GM10847 (cell line): ENCODE results near the gene GALNS.

ENCODE experiments used
- POLR2A ChIP-seq: IDR thresholded peaks from 2 replicates; pipeline ENCODE4 v1.6.1; 2011; ENCODE audit not compliant: insufficient read length; ENCODE audit errors: extremely low read depth

The GALNS gene

DNA sequence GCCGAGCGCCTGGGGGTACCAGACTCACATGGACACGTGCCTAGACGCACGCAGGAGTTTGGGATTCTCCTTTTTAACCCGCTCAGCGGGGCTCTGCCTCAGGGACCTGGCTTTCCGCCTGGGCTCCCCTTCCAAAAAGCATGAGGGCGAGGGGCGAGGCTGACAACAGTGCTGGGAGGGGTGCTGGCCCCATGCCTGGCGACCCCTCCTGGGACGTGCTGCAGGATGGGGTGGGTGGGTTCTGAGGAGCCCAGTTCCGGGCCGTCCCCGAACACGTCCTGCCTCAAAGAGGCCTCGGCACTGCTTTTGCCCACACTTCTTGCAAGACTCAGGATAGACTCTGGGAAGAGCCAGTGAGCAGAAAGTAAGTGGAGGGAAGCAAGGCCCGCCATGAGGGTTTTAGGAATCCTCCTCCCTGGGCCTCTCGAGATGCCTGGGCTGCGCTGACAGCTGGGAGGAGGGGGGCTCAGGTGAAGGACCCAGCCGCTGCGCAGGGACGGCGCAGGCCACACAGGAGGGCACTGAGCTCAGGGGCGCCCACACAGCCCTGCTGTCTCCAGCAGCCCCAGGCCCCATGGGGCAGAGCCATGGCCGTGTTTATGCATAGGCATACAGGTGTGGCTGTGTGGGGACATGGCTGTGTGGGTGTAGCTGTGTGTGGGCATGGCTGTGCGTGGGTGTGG lies 25.1 kb upstream of the GALNS start:
- no peak for TF ChIP-seq POLR2A

DNA sequence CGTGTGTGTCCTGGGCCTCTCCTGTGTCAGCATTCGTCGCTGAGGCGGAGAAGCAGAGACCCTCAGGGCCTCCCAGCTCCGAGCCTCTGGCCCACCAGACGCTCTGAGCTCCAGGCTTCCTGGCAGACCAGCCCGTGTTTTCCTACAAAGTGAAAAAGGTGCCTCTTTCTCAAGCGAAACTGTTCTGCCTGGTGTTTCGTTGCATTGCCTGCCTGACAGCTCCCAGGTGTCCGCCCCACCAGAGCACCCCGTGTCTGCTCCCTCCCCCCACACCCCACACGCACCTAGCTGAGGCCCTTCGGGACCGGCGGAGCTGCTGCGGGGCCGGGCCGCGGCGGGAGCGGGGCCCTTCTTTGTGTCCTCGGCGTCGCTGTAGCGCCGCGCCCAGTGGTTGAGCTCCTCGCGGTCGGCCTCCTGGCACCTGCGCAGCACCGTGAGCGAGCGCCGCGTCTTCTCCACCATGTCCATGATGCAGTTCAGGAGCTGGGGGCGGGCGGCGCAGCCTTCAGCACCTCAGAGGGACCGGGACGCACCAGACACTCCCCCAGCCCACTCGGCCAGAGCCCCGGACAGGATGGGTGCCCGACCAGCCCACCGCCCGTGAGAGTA lies 24.4 kb upstream of the GALNS start:
- TF ChIP-seq POLR2A = no peak

DNA sequence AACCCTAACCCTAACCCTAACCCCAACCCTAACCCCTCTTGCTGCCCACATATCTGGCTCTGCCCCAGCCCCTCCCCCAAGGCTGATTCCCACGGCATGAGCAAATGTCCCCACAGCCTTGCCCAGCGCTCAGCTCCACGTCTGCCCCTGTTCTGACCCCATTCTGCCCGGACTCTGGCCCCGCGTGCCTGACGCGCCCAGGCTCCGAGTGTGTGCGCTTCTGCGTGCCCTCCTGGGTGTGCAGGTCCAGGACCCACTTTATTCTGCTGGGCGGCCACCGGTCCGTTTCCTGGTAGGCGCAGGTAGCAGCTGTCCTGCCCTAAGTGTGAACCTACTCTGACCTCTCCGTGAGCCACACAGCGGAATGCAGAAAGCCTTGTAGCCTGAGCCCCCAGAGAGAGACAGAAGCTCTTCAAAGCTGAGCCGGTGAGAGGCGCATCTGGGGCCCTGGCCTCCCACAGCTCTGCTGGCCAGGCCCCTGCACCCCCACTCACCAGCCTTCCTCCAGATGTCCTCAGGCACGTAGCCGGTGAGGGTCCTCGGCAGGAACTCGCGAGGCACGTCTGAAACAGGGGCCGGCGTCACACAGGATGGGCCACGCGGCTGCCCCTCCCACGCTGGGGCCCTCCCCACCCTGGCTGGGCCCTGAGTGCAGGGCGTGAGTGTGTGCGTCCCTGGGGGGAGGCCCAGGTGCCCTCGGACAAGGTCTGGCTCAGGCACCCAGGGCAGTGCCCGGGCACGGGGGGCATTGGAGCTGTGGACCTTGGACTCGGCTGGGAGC lies 23.7 kb upstream of the GALNS start:
- TF ChIP-seq POLR2A = no peak

DNA sequence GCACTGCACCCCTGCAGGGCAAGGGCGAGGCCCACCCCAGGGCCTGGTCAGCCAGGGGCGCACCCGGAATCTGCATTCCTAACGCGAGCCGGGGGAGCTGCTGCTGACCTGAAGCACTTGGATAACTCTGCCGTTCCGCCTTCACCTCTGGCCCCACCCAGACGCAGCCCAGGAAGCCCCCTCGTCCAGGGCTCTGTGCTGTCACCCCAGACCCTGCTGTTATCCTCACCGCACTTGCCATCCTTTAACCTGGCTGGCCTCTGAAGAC lies 23.0 kb upstream of the GALNS start:
- no peak for TF ChIP-seq POLR2A

DNA sequence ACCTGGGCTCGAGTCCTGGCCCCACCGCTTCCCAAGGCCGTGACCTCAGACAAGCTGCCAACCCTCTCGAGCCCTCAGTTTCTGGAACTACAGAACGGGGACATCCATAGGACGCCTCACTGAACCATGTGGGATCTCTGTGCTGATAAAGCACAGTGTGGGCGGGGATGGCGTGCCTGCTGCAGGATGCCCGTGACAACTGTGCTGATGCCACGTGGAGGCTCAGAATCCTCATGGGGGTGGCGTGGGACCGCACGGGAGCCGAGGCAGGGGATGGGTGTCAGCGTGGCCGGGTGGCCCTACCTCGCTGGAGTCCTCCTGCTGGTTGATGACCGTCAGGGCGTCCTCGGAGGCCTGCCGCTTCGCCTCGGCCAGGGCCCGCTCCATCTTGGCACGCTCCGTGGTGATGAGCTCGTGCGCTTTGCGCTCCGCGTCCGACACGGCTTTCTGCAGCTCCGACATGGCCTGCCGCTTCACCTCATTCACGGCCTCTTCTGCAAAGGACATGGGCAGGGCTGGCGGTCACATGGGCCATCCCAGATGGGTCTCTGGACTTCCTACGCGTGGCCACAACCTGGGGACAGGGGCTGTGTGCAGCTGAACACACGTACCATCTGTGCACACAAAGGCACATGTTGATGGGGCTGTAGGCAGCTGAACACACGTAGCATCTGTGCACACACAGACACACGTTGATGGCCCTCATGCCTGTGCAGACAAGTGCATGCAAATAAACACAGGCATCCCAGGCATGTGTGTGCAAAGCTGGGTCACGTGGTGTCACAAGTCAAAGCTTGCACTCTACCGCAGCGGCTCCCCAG lies 22.4 kb upstream of the GALNS start:
- TF ChIP-seq POLR2A = no peak

DNA sequence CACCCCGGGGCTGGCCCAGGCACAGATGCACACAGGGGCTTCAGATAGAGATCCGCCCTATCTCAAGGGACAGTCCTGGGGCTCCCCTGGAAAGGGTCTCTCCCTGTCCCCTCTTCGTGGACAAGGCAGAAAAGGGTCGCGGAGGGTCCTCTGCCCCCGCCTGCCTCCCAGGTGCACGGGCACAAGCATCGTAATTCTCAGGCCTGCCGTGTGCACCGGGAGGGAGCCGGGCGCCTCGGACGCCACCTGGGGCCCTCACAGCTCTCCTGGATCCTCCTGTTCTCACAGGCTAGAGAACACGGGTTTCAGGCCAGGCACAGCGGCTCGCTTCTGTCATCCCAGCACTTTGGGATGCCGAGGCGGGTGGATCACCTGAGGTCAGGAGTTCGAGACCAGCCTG lies 21.6 kb upstream of the GALNS start:
- TF ChIP-seq POLR2A = no peak

DNA sequence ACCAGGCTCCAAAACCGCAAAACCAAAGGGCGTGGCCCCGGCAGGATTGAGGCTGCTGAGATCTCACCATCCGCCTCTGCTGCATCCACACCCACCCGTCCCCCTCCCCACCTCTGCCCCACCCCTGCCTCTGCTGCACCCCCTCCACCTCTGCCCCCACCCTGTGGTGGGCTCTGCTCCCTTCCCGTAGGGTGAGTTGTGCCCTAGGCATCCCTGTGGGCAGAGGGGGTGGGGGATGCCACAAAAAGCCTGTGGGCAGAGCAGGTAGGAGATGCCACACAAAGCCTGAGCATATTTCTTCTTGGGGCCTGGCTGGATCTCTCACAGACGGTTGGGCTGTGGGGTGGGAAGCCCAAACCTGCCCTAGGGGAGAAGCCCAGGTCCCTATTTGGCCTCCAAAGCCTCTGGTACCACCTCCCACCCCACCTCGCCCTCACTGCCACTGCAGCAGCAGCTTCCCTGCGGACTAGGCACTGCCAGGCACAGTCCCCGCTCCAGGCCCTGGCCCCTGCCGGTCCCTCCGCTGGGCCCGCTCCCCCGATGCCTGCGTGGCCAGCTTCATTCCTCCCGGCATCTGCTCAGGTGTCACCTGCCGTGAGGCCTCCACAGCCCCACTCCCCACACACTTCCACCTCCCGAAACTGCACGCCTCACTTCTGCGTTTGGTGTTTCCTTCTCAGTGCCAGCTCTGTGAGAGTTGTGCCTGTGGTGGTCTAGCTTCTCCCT lies 21.0 kb upstream of the GALNS start:
- TF ChIP-seq POLR2A = no peak

DNA sequence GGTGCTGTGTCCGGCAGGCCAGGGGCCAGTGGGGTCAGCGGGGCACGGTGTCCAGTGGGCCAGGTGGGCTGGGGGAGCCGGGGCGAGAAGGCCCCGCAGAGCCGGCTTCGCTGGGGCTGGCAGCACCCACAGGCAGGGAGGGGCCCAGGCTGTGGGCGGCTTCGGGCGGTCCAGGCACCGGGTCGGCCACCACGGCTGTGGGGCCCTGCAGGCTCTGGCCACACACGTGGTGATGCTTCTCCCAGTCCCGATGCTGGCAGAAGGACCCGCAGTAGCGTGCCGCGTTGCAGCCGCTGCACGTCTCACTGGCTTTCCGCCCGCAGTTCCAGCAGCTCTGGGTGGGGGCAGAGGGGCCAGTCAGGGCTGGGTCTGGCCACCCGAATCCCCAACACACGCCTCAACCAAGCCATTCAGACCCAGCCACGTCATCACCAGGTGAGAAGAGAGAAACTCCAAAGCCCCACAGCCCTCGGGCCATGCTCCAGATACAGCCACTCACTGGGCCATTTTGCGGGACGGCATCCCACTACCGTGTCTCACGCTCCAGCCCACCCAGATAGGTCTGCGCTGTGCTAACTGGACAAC lies 20.3 kb upstream of the GALNS start:
- TF ChIP-seq POLR2A = no peak

DNA sequence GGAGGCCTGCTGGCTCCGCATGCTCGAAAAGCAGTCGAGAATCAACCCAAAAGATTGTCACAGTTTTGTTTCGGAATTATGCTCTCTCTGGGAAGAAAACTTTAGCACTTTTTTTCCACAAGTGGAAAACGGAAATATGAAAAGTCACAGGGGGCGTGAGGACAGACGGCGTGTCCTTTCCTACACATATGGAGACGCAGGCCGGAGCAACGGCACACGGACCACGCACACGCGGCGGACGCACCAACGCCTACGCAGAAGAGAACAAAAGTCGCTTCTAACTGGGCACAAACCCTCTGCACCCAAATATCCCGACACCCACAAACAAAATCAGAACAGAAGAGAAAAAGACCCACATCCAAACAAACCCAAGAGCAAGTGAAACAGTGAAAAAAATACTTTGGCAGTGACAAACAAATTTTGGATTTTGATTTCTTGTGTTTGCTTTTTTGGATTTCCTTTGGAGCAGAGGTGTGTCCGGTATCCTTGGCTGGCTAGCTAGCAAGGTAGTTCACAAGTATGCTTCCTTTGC lies 19.0 kb upstream of the GALNS start:
- TF ChIP-seq POLR2A = no peak

DNA sequence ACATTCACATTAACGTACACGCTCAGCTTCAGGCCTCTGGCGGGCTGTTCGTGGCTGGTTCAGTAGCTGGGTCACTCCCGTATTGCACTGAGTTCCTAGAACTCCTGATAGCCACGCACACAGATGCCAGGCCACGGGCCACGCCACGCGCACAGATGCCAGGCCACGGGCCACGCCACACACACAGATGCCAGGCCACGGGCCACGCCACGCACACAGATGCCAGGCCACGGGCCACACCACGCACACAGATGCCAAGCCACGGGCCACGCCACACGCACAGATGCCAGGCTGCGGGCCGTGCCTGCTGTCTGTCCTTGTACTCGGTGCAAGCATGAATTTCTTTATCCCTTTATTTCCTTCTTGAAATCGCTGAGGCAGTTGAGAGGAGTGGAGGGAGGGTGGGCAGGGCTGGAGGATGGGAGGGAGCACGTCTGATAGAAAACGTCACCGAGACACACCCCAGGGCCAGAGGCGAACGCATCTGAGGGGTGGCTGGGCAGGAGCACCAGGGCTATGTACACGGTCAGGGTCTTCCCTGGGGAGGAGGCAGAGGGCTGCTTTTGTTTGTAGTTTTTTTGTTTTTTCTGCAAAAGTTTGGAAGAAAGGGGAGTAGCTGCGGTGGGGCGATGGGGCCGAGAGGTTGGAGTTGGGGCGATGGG lies 18.3 kb upstream of the GALNS start:
- TF ChIP-seq POLR2A = no peak

DNA sequence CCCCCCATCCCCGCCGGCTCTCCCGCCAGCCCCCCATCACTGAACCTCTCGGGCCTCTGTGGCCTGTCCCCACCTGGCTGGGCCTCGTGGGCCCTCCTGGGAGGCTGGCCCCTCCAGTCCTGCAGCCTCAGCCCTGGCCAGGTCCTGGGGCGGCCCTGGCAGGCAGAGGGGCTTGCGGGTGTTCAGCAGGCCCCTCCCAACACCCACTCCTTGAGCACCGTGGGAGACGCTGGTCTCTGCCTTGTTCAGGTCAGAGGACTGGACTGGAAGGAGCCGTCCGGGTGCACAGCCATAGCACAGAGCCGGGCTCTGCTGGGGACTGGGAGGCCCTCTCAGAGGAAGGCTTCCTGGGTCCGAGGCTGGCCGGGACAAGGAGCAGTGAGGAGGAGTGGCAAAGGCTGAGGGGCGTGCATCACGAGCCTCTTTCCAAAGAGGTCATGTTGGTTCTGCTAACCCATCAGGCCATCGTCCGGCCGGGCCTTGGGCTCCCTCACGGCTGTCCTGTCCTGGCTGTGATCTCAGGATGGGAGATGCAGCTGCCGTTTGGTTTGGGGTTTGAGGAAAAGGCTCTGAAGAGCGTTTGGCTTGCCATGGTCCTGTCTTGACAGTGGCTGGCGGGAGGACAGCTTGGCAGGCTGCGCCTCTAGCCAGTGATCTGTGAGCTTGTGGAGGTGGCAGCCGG lies 16.0 kb upstream of the GALNS start:
- no peak for TF ChIP-seq POLR2A

DNA sequence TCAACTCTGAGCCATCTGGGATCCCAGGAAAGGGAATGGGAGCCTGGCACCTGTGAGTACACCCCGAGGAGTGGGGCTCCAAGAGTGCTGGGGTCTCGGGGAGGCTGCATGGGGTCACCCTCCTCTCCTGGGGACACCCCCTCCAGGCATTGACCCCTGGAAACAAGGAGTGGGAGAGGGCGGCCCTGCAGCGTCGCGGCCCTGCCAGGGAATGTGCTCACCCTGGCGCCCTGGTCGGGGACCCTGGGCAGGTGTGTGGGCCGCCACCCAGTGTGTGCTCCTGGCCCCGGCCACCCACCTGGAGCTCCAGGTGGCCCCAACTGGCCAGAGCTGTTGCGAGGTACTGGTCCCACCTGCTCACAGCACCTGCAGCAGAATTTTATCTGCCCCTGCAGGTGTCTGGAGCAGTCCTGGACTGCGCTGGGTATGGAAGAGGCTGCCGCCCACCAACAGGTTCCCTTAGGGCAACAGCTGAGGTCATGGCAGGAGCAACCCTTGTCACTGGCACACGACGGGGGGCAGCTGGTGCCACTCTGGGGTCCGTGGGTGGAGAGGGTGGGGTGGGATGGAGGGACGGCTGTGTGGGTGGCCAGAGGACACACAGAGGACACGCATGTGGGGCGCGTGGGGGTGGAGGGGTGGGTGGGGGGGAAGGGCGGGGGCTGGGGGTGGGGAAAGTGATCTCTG lies 15.1 kb upstream of the GALNS start:
- TF ChIP-seq POLR2A = no peak

DNA sequence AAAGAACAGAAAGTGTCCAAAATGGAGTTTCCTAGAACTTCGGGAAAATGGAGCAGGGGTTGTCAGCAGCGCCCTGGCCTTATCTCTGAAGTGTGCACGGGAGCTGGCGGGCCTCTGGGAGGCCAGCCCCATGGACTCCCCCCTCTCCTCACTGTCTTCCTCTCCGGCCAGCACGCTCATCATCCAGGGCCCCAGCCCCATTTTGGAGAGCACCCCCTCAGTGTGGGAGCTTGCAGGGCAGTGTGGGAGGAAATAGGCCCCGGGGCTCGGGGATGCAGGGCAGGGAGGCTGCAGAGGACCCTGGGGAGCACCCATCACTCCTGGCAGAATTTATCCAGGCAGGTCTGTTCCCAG lies 14.6 kb upstream of the GALNS start:
- no peak for TF ChIP-seq POLR2A
